Stimulated activated CD4-positive, alpha-beta T cell treated with anti-CD3 and anti-CD28 coated beads, Interleukin-15, amount 100 ng/mL, for 48 hours (primary cell): Measurements from ENCODE around the gene WDR59.
"Not testable (repeated sequence)": the region's sequence is repeated elsewhere in the genome, so short reads cannot be mapped to it uniquely, and the experiment has no call there.

Experiments used
- DNase-seq, 2 donors: peaks; one replicate each; pipeline ENCODE4 v3.0.0-alpha.2; 2020; ENCODE audit warnings: low read depth in 2 of 2

Gene WDR59

GRCh38 chr16:75012380-75013081 is 27.6 kb upstream of the WDR59 start:
- DNase-seq: no peak

GRCh38 chr16:75011634-75012307 is 26.8 kb upstream of the WDR59 start:
- DNase-seq: peak; percentile 43 to 46

DNA sequence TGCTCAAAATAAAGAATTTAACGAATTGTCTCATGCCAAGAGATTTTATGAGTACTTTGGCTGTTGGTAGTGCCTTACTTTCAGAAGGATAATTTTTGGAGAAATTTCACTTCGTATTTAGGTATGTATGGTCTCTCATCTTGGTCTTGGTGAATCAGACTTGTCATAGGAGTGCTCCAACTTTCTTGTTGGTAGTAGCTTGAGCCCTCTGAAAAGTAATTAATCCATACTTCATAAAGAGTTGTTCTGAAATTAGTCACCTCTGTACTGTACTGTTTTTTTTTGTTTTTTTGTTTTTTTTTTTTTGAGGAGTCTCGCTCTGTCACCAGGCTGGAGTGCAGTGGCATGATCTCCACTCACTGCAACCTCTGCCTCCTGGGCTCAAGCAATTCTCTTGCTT is 25.5 kb upstream of the WDR59 start:
- DNase-seq: no peak

- DNase-seq: no peak
Measured at GRCh38 chr16:75007443-75007842, 22.5 kb upstream of the WDR59 start.

GRCh38 chr16:75005697-75006096 is 20.8 kb upstream of the WDR59 start:
- DNase-seq: no peak

- DNase-seq: no peak
Measured at GRCh38 chr16:75004460-75004859, 19.5 kb upstream of the WDR59 start.

DNA sequence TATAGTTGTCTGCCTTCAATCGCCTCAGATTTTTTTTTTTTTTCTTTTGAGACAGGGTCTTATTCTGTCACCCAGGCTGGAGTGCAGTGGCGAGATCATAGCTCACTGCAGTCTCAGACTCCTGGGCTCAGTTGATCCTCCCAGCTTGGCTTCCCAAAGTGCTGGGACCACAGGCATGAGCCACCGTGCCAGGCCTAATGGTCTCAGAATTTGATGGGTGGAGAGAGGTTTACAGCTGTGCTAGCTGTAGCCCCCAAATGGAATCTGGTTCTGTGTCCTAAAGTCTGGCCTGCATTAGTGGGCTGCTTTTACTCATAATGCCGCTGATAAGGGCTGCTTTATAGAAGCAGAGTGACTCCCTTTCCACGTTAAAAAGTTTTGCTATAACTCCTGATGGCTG is 19.0 kb upstream of the WDR59 start:
- DNase-seq: no peak

DNA sequence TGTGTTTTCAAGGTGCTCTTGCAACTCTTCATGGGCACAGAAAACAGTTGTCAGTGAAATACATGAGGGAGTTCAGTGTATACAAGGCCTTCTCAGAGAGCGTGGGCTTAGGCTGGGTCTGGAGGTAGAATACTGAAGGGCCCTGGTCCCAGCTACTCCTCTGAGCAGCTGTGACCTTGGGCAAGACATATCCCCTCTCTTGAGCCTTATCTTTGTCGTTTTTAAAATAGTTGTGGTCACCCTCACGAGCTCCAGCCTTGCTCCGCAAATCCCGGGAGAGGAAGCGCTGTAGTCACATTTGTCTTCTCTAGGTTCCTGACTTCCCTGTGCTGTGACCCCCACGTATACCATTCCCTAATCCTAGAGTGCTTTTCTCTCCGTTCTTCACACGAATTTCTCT is 17.6 kb upstream of the WDR59 start:
- no peak for DNase-seq

DNA sequence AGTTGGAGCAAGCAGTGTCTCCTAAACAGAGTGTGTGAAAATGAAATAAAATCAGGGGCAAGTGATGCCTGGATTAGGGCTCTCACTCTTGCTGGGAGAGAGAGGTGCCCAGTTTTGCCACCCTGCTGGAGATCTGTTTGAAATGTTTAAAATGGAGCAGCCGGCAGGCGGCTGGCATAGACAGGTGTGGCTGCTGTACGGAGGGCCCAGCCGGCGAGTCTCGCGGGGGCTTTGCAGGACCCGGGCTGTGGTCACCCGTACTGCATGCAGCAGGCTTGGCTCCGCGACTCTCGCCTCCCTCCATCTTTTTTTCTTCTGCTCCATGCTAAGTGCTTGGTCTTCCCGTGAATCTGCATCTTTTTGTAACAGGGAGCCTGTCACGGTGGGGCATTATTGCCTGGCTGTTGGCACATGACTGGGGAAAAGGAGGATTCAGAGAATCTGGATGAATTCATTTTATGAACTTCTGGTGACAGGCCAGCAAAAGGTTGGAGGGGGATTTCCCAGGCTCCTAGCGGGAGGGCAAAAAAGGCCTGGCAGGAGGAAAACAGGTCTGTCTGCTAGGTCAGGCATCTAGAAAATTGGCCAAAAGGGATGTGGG is 15.7 kb upstream of the WDR59 start:
- DNase-seq: no peak

DNA sequence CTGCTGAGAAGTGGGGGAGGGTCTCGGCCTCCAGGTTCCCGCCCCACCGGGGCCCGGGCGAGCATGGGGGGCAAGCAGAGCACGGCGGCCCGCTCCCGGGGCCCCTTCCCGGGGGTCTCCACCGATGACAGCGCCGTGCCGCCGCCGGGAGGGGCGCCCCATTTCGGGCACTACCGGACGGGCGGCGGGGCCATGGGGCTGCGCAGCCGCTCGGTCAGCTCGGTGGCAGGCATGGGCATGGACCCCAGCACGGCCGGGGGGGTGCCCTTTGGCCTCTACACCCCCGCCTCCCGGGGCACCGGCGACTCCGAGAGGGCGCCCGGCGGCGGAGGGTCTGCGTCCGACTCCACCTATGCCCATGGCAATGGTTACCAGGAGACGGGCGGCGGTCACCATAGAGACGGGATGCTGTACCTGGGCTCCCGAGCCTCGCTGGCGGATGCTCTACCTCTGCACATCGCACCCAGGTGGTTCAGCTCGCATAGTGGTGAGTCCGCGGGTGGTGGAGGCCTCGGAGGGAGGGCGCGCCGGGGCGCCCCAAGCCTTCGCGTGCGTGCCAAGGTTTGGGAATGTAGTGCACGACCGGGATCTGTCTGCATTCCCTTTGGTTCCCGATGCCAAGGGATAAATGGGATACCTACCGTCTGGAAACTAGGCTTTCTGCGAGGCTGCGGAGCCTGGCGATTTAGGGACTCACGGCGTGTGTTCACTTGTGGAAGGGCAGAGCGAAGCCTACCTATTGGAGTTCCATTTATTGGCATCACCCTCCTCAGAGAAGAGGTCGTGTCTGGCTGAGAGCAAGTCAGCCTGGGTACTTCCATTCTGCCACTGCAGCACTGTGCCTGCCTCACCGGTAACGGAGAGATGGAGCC is 14.9 kb upstream of the WDR59 start:
- peak; percentile 38 to 54 for DNase-seq

GRCh38 chr16:74999219-74999608 is 14.3 kb upstream of the WDR59 start:
- DNase-seq: no peak

DNA sequence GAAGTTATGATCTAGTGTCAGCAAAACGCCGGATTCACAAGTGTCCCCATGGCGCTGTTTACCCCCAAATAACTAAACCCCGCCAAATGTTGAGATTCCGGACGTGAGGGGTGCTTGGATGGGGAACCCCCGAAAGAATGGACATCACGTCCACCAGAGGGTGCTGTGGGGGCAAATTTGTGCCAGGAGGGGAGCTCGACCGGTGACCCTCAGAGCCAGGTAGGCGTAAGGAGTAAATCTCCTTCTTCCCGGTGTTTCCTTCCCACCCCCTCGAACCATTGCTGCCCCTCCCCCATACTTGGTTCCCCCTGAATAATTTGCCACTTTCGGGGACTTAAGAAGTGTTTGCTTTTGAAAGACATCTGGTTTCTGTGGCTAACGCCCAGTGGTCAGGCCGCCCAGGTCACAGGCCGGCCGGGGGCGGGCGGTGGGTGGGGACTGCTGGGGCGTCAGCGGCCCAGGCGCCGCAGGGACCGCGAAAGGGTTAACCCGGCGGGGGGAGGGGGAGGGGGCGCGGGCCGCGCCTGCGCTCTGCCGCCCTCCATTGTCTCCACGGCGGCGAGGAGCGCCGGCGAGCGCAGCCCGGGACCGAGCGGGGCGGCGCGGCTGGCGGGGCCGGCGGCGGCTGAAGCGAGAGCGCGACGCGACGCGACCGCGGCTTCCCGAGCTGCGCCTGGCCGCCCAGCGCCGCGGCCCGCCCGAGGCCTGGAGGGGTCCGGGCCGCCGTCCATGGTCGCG is 13.7 kb upstream of the WDR59 start, which contains the start of gene ZNRF1:
TSS of gene ZNRF1 (plus strand) at position 544 of the 738 bp plus-strand sequence. CDS start 648 bp downstream, outside the sequence.
- DNase-seq: peak; percentile 62 to 82

DNA sequence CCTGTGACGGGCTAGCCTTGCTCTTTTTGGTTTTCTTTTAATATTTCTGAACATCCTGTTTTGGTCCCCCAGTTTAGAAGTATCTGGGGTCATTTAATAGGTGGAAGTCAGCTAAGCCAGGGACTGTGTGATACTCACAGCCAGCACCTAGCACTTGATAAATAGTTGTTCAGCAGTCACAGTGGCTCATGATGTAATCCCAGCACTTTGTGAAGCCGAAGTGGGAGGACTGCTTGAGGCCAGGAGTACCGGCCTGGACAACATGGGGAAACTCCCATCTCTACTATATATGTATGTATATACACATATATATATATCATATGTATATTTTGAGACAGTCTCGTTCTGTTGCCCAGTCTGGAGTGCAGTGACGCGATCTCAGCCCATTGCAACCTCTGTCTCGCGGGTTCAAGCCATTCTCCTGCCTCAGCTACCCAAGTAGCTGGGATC is 12.1 kb upstream of the WDR59 start:
- DNase-seq: no peak

- no peak for DNase-seq
Measured at GRCh38 chr16:74995986-74996385, 11.1 kb upstream of the WDR59 start.

DNA sequence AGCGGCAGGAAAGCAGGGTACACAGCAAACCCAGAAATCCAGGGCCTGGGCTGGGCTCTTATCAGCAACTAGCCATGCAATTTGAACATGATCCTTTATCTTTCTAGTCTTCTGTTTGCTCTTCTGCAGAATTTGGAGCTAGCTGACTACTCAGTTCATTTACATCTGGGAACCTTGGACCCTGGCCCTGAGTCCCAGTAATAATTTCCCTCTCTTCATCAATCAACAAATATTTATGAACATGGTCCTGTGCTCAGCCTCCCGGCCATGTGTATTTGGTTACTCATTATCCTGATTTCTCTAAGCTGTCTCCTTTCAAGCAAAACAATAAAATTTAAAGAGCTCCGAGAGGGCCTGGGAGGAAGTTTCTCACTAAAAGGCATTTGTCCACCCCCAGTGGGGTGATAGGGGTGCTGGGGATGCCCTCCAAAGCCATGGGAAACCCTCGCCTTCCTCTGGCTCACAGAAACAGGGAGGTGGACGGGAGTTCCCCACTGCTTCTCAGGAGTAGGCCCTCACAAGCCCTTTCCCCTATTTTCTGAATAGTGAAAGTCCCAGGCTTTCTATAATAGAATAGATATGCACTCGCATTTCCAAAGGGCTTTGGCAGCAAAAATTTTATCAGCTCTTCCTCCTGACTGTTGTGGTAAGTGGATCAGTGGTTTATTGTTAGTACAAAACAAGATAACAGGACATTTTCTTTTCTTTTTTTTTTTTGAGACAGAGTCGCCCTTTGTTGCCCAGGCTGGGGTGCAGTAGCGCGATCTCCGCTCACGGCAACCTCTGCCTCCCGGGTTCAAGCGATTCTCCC is 6.9 kb upstream of the WDR59 start:
- no peak for DNase-seq

- DNase-seq: no peak
Measured at GRCh38 chr16:74991268-74991592, 6.3 kb upstream of the WDR59 start.

DNA sequence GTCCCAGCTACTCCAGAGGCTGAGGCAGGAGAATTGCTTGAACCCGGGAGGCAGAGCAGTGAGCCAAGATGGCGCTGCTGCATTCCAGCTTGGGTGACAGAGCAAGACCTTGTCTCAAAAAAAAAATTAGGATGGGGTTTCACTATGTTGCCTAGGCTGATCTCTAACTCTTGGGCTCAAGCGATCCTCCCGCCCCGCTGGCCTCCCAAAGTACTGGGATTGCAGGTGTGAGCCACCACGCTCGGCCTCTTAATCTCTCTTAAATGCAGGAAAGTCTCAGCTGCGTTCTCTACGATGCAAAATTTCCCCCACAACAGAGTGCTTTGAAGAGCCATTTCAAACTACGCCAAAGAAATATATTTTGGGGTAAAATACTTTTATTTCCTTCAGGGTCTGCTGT is 5.9 kb upstream of the WDR59 start:
- DNase-seq: no peak

DNA sequence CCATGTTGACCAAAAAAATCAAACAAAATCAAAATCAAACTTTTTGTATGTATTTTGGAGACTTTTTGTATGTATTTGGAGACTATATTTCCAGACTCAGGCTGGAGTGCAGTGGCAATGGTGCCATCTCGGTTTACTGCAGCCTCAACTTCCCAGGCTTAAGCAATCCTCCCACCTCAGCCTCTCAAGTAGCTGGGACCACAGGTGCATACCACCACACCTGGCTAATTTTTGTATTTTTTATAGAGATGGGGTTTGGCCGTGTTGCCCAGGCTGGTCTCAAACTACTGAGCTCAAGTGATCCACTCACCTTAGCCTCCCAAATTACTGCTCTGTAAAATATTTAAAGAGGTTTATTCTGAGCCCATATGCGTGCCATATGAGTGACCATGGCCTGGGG is 4.9 kb upstream of the WDR59 start:
- DNase-seq: not testable (repeated sequence)

GRCh38 chr16:74987027-74987681 is 2.2 kb upstream of the WDR59 start:
- no peak for DNase-seq

DNA sequence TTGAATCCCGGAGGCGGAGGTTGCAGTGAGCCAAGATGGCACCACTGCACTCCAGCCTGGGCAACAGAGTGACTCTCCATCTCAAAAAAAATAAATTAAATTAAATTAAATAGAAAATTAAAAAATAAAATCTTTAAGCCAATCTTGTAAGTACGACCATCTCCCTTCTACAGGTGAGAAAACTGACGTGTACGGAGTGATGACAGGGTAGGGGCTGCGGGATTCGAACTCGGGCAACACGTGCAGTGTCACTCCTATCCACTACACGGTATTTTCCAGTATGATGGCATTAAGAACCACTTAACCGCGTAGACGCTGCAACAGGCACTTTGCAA is 762 bp downstream of the WDR59 start:
- no peak for DNase-seq
